Measurements from ENCODE around the gene ENAM. TPM values are rescaled to one million over a fixed set of nuclear protein-coding genes. Genes with fewer than 3 reads are reported as not detected.

ENAM gene, protein sequence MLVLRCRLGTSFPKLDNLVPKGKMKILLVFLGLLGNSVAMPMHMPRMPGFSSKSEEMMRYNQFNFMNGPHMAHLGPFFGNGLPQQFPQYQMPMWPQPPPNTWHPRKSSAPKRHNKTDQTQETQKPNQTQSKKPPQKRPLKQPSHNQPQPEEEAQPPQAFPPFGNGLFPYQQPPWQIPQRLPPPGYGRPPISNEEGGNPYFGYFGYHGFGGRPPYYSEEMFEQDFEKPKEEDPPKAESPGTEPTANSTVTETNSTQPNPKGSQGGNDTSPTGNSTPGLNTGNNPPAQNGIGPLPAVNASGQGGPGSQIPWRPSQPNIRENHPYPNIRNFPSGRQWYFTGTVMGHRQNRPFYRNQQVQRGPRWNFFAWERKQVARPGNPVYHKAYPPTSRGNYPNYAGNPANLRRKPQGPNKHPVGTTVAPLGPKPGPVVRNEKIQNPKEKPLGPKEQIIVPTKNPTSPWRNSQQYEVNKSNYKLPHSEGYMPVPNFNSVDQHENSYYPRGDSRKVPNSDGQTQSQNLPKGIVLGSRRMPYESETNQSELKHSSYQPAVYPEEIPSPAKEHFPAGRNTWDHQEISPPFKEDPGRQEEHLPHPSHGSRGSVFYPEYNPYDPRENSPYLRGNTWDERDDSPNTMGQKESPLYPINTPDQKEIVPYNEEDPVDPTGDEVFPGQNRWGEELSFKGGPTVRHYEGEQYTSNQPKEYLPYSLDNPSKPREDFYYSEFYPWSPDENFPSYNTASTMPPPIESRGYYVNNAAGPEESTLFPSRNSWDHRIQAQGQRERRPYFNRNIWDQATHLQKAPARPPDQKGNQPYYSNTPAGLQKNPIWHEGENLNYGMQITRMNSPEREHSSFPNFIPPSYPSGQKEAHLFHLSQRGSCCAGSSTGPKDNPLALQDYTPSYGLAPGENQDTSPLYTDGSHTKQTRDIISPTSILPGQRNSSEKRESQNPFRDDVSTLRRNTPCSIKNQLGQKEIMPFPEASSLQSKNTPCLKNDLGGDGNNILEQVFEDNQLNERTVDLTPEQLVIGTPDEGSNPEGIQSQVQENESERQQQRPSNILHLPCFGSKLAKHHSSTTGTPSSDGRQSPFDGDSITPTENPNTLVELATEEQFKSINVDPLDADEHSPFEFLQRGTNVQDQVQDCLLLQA
- 1 to 10 TPM in 3 of 4 donors, under 1 TPM in 1; 0.20 to 9.2 (median 2.8) TPM for total RNA-seq

DNA sequence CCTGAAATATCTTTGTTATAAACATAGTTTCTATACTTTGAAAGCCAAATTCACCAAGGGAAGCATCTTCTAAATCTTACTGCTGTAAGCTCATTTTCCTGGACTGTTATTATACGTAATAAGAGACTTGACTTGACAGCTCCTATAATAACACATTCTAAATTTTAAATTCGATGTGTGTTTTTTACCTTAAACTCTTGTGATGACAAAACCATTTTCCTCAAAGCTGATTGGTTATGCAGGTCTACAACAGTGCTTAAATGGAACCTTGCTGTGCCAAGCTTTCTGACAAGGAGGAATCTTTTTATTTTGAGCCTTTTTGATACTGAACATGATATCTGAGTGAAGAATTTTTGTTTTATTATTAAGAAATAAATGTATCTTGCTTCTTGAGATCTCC lies at the start of gene ENAM:
Gene ENAM (plus strand): TSS at position 301 of the 400 bp plus-strand sequence. CDS start 757 bp downstream, outside the sequence.
- Histone ChIP-seq H3K4me1 (no peaks in the 10 kb centered on the region), H3K27me3 (no peaks in the 10 kb centered on the region), H3K4me3 (no peak within 1 kb of the TSS), H3K36me3 (no peaks in the 10 kb centered on the region), H3K27ac (no peak within 1 kb of the TSS), H3K9me3 (no peaks in the 10 kb centered on the region)
- in situ Hi-C loops (cut with MboI; ENCODE audit: low sequenced_read_pairs in 4 of 4) (no loop called here), intact Hi-C loops (cut with DNase I; ENCODE audit: low total_unique reads) (no loop called here)
- TF ChIP-seq CTCF (IDR thresholded peaks at IDR 0.05 in 4 of 5, conservative IDR thresholded peaks at IDR 0.05 in 1 of 5) (no peak), POLR2A (IDR thresholded peaks at IDR 0.05) (no peak)
- DNase-seq = no peak
- no peak for ATAC-seq

DNA sequence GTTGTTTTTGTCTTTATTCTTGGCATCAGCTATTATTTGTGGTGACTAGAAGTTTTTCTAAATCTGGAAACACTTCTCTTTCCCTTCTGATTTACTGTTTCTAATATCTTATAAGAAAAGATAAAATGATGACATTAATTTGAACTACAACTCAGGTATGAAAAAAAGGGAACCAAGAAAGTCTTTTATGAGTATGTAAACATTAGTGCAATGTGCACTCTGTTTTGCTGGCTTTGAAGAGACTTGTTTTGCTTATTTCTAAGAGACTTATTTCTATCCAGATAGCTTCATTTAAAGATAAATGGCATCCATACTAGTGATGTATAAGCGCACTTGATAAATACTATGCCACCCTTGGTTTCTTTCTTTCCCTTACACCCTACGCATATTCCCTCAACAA lies 46.6 kb upstream of the ENAM start:
- Histone ChIP-seq H3K4me1 (no peaks in the 10 kb centered on the region), H3K27me3 (no peaks in the 10 kb centered on the region), H3K9me3 (no peaks in the 10 kb centered on the region), H3K36me3 (no peaks in the 10 kb centered on the region), H3K27ac (no peak overlapping the region), H3K4me3 (no peak overlapping the region)
- DNase-seq (no peak), ATAC-seq (no peak)
- in situ Hi-C loops (cut with MboI; ENCODE audit: low sequenced_read_pairs in 4 of 4) (no loop called here), intact Hi-C loops (cut with DNase I; ENCODE audit: low total_unique reads) (no loop called here)
- no peak for TF ChIP-seq CTCF (IDR thresholded peaks at IDR 0.05 in 4 of 5, conservative IDR thresholded peaks at IDR 0.05 in 1 of 5)
- TF ChIP-seq POLR2A (IDR thresholded peaks at IDR 0.05) = no peak

- H3K4me3 ChIP-seq = no peak overlapping the region
- no peaks in the 10 kb centered on the region for H3K9me3 ChIP-seq
- intact Hi-C loops (cut with DNase I; ENCODE audit: low total_unique reads) (no loop called here), in situ Hi-C loops (cut with MboI; ENCODE audit: low sequenced_read_pairs in 4 of 4) (no loop called here)
- no peak for ATAC-seq
- H3K27me3 ChIP-seq = no peaks in the 10 kb centered on the region
- DNase-seq = no peak
- H3K4me1 ChIP-seq = no peaks in the 10 kb centered on the region
- TF ChIP-seq CTCF (IDR thresholded peaks at IDR 0.05 in 4 of 5, conservative IDR thresholded peaks at IDR 0.05 in 1 of 5) = no peak
- TF ChIP-seq POLR2A (IDR thresholded peaks at IDR 0.05) = no peak
- H3K36me3 ChIP-seq = no peaks in the 10 kb centered on the region
- no peak overlapping the region for H3K27ac ChIP-seq
These were observed 44.4 kb upstream of the ENAM start for GRCh38 chr4:70583952-70584834.

- TF ChIP-seq POLR2A (IDR thresholded peaks at IDR 0.05) (no peak), CTCF (IDR thresholded peaks at IDR 0.05 in 4 of 5, conservative IDR thresholded peaks at IDR 0.05 in 1 of 5) (no peak)
- no peaks in the 10 kb centered on the region for H3K36me3 ChIP-seq
- in situ Hi-C loops (cut with MboI; ENCODE audit: low sequenced_read_pairs in 4 of 4) = no loop called here
- H3K27me3 ChIP-seq = no peaks in the 10 kb centered on the region
- no peak overlapping the region for H3K4me3 ChIP-seq
- DNase-seq (no peak), ATAC-seq (no peak)
- H3K4me1 ChIP-seq = no peaks in the 10 kb centered on the region
- H3K9me3 ChIP-seq = no peaks in the 10 kb centered on the region
- no peak overlapping the region for H3K27ac ChIP-seq
- intact Hi-C loops (cut with DNase I; ENCODE audit: low total_unique reads) = no loop called here
These were observed 41.7 kb upstream of the ENAM start for GRCh38 chr4:70586841-70587240.
